Measurements from ENCODE around the gene CADPS.

GRCh38 chr3:62436785-62437184, 438.4 kb downstream of the CADPS start:
- no peak for TF ChIP-seq CTCF (conservative IDR thresholded peaks at IDR 0.05; ENCODE audit: low read length)
- no peak for TF ChIP-seq EZH2phosphoT487 (IDR thresholded peaks at IDR 0.05; ENCODE audit: borderline replicate concordance)

Data from Loucy (cell line).